PC-3 (cell line): ENCODE results near the gene SEMA3D. TPM values are rescaled to one million over a fixed set of nuclear protein-coding genes. Genes with fewer than 3 reads are reported as not detected.

ENCODE experiments used
- ATAC-seq: fragments of 200-7000 bp; cut with Tn5 transposase; 2 replicates; pipeline ENCODE4 v1.9.1; 2020; ENCODE audit warnings: mild to moderate bottlenecking, moderate library complexity
- BruUV-seq: library from RNA; stranded (reverse); fragments of 400-500 nt; replicated peaks from 2 replicates; lab custom pipeline; 2021; lab: Mats Ljungman, UMichigan
- CTCF ChIA-PET: fragments of 300-600 bp; sonication (Branson Sonifier 250); formaldehyde crosslinking; loops from one replicate; lab custom pipeline; 2022; ENCODE audit warnings: antibody characterized with exemption; lab: Charles Lee
- POLR2A ChIA-PET: fragments of 300-600 bp; sonication (Branson Sonifier 250); formaldehyde crosslinking; loops from one replicate; lab custom pipeline; 2022; ENCODE audit warnings: antibody characterized with exemption; ENCODE audit not compliant: unreplicated experiment; lab: Charles Lee
- DNase-seq: peaks from one replicate; pipeline ENCODE4 v3.0.0-alpha.2; 2015
- H2AFZ ChIP-seq: fragments of 300-600 bp; sonication (generic); 2 replicates; pipeline ENCODE4 v1.6.0; 2016; ENCODE audit warnings: antibody characterized with exemption, low read length
- H3F3A ChIP-seq: fragments of 300-600 bp; sonication (generic); one replicate; pipeline ENCODE4 v1.6.0; 2017; ENCODE audit warnings: antibody characterized with exemption, low read length, control low read depth, mild to moderate bottlenecking; ENCODE audit not compliant: unreplicated experiment
- H3K27ac ChIP-seq: fragments of 300-600 bp; sonication (generic); 2 replicates; pipeline ENCODE4 v1.5.1; 2016; ENCODE audit warnings: mild to moderate bottlenecking, low read length
- H3K27me3 ChIP-seq: fragments of 300-600 bp; sonication (generic); 2 replicates; pipeline ENCODE4 v1.6.1; 2016; ENCODE audit warnings: low read length, mixed read lengths
- H3K36me3 ChIP-seq: fragments of 300-600 bp; sonication (generic); 2 replicates; pipeline ENCODE4 v1.6.1; 2016; ENCODE audit warnings: low read depth, mixed run types, low read length, mixed read lengths
- H3K4me1 ChIP-seq: fragments of 300-600 bp; sonication (generic); 2 replicates; pipeline ENCODE4 v1.5.1; 2016; ENCODE audit warnings: low read length; ENCODE audit not compliant: insufficient read depth
- H3K4me2 ChIP-seq: fragments of 300-600 bp; sonication (generic); 2 replicates; pipeline ENCODE4 v1.6.0; 2016; ENCODE audit warnings: low read length
- H3K4me3 ChIP-seq: fragments of 300-600 bp; sonication (generic); 2 replicates; pipeline ENCODE4 v1.5.1; 2016; ENCODE audit warnings: mild to moderate bottlenecking, low read length, mixed read lengths
- H3K79me2 ChIP-seq: fragments of 300-600 bp; sonication (generic); 2 replicates; pipeline ENCODE4 v1.6.1; 2017; ENCODE audit warnings: low read length, mixed read lengths
- H3K9ac ChIP-seq: fragments of 300-600 bp; sonication (generic); 2 replicates; pipeline ENCODE4 v1.6.0; 2016; ENCODE audit warnings: mild to moderate bottlenecking, low read length
- H3K9me2 ChIP-seq: fragments of 300-600 bp; sonication (generic); replicated peaks from 2 replicates; pipeline ENCODE4 v1.6.1; 2016; ENCODE audit warnings: mixed run types, low read length, mixed read lengths
- H3K9me3 ChIP-seq: fragments of 300-600 bp; sonication (generic); 2 replicates; pipeline ENCODE4 v1.6.1; 2016; ENCODE audit warnings: low read length, mixed read lengths
- H4K20me1 ChIP-seq: fragments of 300-600 bp; sonication (generic); 2 replicates; pipeline ENCODE4 v1.6.1; 2016; ENCODE audit warnings: low read length, mixed read lengths
- EZH2 ChIP-seq: fragments of 300-600 bp; sonication (generic); IDR thresholded peaks from one replicate; pipeline ENCODE4 v1.6.1; 2017; ENCODE audit warnings: antibody characterized with exemption, mild to moderate bottlenecking, low read length; ENCODE audit not compliant: unreplicated experiment
- EZH2phosphoT487 ChIP-seq: fragments of 300-600 bp; sonication (generic); IDR thresholded peaks from 2 replicates; pipeline ENCODE4 v1.6.1; 2018; ENCODE audit warnings: mild to moderate bottlenecking, antibody characterized with exemption, low read length, borderline replicate concordance
- intact Hi-C: fragments of 100-400 bp; cut with micrococcal nuclease; formaldehyde crosslinking; loops from 2 replicates; pipeline ENCODE4 v1.9.0; 2023
- total RNA-seq: library from RNA; depleted of rRNA; stranded (reverse); fragments of >200 nt; gene quantifications from 2 replicates; pipeline ENCODE4 v1.2.3, GENCODE V29; 2014
- TF ChIP-seq, protein P1 (sequence below): fragments of 300-600 bp; sonication (generic); conservative IDR thresholded peaks from 2 replicates; pipeline ENCODE4 v1.5.1; 2017; ENCODE audit warnings: antibody characterized with exemption, low read depth, mild to moderate bottlenecking, low read length

The SEMA3D gene
- total RNA-seq, 1 experiment from 2014 or later: 4.8 TPM

DNA sequence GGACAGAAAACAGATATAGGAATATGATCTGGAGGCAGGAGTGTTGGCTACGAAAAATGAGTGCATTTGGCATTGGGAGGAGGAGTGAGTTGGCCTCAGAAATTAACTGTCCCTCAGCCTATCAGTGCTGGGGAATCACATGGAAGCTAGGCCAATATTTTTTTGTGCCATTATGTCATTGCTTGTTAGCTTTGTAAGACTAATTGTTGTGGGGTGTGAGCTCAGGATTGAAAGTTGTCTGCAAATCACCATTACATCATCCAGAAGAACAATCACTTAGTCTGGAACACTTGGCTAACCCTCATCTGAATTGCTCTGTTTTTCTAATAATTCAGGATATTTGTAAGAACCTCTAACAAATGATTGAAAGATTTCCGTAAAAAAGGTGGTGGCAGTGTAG lies 45.2 kb upstream of the SEMA3D start:
- DNase-seq: no peak
- ChIA-PET POLR2A (no interaction called here), CTCF (no interaction called here)
- TF ChIP-seq EZH2phosphoT487 (no peak), EZH2 (no peak)
- TF ChIP-seq, protein P1, sequence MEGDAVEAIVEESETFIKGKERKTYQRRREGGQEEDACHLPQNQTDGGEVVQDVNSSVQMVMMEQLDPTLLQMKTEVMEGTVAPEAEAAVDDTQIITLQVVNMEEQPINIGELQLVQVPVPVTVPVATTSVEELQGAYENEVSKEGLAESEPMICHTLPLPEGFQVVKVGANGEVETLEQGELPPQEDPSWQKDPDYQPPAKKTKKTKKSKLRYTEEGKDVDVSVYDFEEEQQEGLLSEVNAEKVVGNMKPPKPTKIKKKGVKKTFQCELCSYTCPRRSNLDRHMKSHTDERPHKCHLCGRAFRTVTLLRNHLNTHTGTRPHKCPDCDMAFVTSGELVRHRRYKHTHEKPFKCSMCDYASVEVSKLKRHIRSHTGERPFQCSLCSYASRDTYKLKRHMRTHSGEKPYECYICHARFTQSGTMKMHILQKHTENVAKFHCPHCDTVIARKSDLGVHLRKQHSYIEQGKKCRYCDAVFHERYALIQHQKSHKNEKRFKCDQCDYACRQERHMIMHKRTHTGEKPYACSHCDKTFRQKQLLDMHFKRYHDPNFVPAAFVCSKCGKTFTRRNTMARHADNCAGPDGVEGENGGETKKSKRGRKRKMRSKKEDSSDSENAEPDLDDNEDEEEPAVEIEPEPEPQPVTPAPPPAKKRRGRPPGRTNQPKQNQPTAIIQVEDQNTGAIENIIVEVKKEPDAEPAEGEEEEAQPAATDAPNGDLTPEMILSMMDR: no peak
- Histone ChIP-seq H3K4me2 (no peak overlapping the region), H3K9me2 (no peaks in the 10 kb centered on the region), H3K27me3 (no peaks in the 10 kb centered on the region), H3K4me1 (peaks cover 6% of the 10 kb centered on the region; the same call in 1 of the 2 replicates), H3K27ac (no peak overlapping the region), H3K79me2 (no peaks in the 10 kb centered on the region), H3F3A (no peaks in the 10 kb centered on the region), H3K36me3 (no peaks in the 10 kb centered on the region), H3K9me3 (no peaks in the 10 kb centered on the region), H3K9ac (no peak overlapping the region), H4K20me1 (no peaks in the 10 kb centered on the region), H3K4me3 (no peak overlapping the region), H2AFZ (no peak overlapping the region)
- no TSS peak for BruUV-seq
- ATAC-seq: no peak
- intact Hi-C loops: no loop called here

GRCh38 chr7:85230623-85231022 lies 43.8 kb upstream of the SEMA3D start:
- BruUV-seq: no TSS peak

GRCh38 chr7:85229544-85229943 lies 42.7 kb upstream of the SEMA3D start:
- DNase-seq (no peak), ATAC-seq (no peak)
- Histone ChIP-seq H3K27me3 (no peaks in the 10 kb centered on the region), H4K20me1 (no peaks in the 10 kb centered on the region), H3K9me2 (no peaks in the 10 kb centered on the region), H3K9me3 (no peaks in the 10 kb centered on the region), H3K27ac (no peak overlapping the region), H2AFZ (no peak overlapping the region), H3F3A (no peaks in the 10 kb centered on the region), H3K79me2 (no peaks in the 10 kb centered on the region), H3K4me1 (peaks cover 7% of the 10 kb centered on the region; the same call in 1 of the 2 replicates), H3K4me2 (no peak overlapping the region), H3K36me3 (no peaks in the 10 kb centered on the region), H3K4me3 (no peak overlapping the region), H3K9ac (no peak overlapping the region)
- no peak for TF ChIP-seq EZH2
- no peak for TF ChIP-seq EZH2phosphoT487
- TF ChIP-seq, protein P1: no peak
- no TSS peak for BruUV-seq
- ChIA-PET CTCF (no interaction called here), POLR2A (no interaction called here)
- intact Hi-C loops: no loop called here

More at GRCh38 chr7:85230623-85231022, 43.8 kb upstream of the SEMA3D start:
- Histone ChIP-seq H3K9me2 (no peaks in the 10 kb centered on the region), H2AFZ (no peak overlapping the region), H3K4me2 (no peak overlapping the region), H3K4me3 (no peak overlapping the region), H3K79me2 (no peaks in the 10 kb centered on the region), H3K27me3 (no peaks in the 10 kb centered on the region), H3K36me3 (no peaks in the 10 kb centered on the region), H3K4me1 (peaks cover 7% of the 10 kb centered on the region; the same call in 1 of the 2 replicates), H3K9ac (no peak overlapping the region), H3F3A (no peaks in the 10 kb centered on the region), H4K20me1 (no peaks in the 10 kb centered on the region), H3K27ac (no peak overlapping the region), H3K9me3 (no peaks in the 10 kb centered on the region)
- DNase-seq: no peak
- ChIA-PET CTCF (no interaction called here), POLR2A (no interaction called here)
- TF ChIP-seq EZH2phosphoT487: no peak
- TF ChIP-seq EZH2: no peak
- TF ChIP-seq, protein P1: no peak
- intact Hi-C loops: no loop called here
- ATAC-seq: no peak
